WERI-Rb-1 (cell line): Measurements from ENCODE around the gene RFC3.

Experiments used
- DNase-seq: peaks from one replicate; pipeline ENCODE4 v3.0.0-alpha.2; 2020
- H3K27ac ChIP-seq: fragments of 250-450 bp; sonication (Bioruptor Pico); 2 replicates; pipeline ENCODE4 v1.5.1; 2020; ENCODE audit warnings: mild to moderate bottlenecking, moderate library complexity
- H3K27me3 ChIP-seq: fragments of 250-450 bp; sonication (Bioruptor Pico); 2 replicates; pipeline ENCODE4 v1.5.1; 2021; ENCODE audit warnings: mild to moderate bottlenecking, low read depth, moderate library complexity; ENCODE audit not compliant: insufficient read depth, severe bottlenecking
- H3K36me3 ChIP-seq: fragments of 250-450 bp; sonication (Bioruptor Pico); 2 replicates; pipeline ENCODE4 v1.5.1; 2020; ENCODE audit warnings: mild to moderate bottlenecking, moderate library complexity
- H3K4me3 ChIP-seq: 2 replicates; pipeline ENCODE4 v1.5.1; 2011; ENCODE audit warnings: low read depth, mild to moderate bottlenecking, control low read depth, low read length
- H3K9me3 ChIP-seq: fragments of 250-450 bp; sonication (Bioruptor Pico); 2 replicates; pipeline ENCODE4 v1.5.1; 2021; ENCODE audit warnings: mild to moderate bottlenecking, moderate library complexity; ENCODE audit not compliant: severe bottlenecking
- TF ChIP-seq, protein P1 (sequence below): IDR thresholded peaks from 2 replicates; pipeline ENCODE4 v1.5.1; 2011; ENCODE audit warnings: low read depth, mild to moderate bottlenecking, control low read depth, inconsistent platforms, low read length

Gene RFC3

DNA sequence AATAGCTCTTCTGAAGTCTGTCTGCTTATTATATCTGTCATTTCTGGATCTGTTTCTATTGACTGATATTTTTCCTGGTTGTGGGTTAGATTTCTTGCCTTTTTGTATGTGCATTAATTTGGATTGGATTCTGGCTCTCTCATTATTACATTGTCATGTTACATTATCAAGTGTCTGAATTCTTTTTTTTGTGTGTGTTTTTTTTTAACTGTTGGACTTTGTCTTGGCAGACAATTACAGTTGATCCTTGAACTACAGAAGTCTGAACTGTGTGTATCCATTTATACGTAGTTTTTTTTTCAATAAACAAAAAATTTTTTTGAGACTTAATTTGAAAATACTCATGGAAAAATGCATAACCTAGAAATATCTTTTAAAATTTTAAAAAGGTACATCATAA, 22.5 kb downstream of the RFC3 start:
- no peak overlapping the region for H3K27ac ChIP-seq

DNA sequence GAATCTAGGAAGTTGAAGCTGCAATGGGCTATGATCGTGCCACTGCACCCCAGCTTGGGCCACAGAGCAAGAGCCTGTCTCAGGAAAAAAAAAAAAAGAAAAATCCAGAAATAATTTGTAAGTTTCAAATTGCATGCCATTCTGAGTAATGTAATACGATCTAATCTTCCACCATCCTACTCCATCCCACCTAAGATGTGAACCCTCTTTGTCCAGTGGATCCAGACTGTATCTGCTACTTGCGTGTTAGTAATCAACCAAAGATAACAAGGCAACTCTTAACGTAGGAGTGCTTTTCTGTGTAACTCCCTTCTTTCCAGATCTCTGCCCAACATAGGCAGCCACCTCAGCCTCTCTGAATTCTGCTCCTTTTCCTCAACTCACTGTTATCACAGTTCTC, 24.3 kb downstream of the RFC3 start:
- TF ChIP-seq, protein P1, sequence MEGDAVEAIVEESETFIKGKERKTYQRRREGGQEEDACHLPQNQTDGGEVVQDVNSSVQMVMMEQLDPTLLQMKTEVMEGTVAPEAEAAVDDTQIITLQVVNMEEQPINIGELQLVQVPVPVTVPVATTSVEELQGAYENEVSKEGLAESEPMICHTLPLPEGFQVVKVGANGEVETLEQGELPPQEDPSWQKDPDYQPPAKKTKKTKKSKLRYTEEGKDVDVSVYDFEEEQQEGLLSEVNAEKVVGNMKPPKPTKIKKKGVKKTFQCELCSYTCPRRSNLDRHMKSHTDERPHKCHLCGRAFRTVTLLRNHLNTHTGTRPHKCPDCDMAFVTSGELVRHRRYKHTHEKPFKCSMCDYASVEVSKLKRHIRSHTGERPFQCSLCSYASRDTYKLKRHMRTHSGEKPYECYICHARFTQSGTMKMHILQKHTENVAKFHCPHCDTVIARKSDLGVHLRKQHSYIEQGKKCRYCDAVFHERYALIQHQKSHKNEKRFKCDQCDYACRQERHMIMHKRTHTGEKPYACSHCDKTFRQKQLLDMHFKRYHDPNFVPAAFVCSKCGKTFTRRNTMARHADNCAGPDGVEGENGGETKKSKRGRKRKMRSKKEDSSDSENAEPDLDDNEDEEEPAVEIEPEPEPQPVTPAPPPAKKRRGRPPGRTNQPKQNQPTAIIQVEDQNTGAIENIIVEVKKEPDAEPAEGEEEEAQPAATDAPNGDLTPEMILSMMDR, result no peak
- Histone ChIP-seq H3K36me3 (peaks cover 12% of the 10 kb centered on the region), H3K27me3 (no peaks in the 10 kb centered on the region), H3K4me3 (no peak overlapping the region), H3K27ac (no peak overlapping the region), H3K9me3 (no peaks in the 10 kb centered on the region)
- DNase-seq, result no peak

More for the DNA sequence above, 22.5 kb downstream of the RFC3 start:
- Histone ChIP-seq H3K4me3 (no peak overlapping the region), H3K36me3 (peaks cover 18% of the 10 kb centered on the region), H3K9me3 (no peaks in the 10 kb centered on the region), H3K27me3 (no peaks in the 10 kb centered on the region)
- TF ChIP-seq, protein P1, result no peak
- DNase-seq, result no peak

DNA sequence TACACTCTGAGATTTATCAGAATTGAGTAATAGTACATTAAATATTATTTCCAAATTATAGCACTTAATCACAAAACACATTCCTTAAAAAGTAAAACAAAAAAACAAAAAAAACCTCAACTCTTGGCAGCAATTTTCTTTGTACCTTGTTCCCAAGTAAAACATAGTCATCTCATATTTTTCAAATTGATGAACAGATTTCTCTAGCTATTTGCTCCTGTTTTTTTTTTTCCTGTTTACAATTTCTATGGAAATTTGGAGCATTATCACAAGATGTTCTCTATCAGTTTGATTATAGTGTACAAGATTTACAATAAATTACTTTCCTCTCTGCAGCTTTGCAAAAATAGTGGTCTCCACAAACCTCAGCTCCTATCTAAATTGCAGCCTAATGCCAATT, 25.0 kb downstream of the RFC3 start:
- TF ChIP-seq, protein P1, result no peak
- Histone ChIP-seq H3K27ac (no peak overlapping the region), H3K27me3 (no peaks in the 10 kb centered on the region), H3K4me3 (no peak overlapping the region), H3K36me3 (peaks cover 16% of the 10 kb centered on the region), H3K9me3 (no peaks in the 10 kb centered on the region)
- no peak for DNase-seq

DNA sequence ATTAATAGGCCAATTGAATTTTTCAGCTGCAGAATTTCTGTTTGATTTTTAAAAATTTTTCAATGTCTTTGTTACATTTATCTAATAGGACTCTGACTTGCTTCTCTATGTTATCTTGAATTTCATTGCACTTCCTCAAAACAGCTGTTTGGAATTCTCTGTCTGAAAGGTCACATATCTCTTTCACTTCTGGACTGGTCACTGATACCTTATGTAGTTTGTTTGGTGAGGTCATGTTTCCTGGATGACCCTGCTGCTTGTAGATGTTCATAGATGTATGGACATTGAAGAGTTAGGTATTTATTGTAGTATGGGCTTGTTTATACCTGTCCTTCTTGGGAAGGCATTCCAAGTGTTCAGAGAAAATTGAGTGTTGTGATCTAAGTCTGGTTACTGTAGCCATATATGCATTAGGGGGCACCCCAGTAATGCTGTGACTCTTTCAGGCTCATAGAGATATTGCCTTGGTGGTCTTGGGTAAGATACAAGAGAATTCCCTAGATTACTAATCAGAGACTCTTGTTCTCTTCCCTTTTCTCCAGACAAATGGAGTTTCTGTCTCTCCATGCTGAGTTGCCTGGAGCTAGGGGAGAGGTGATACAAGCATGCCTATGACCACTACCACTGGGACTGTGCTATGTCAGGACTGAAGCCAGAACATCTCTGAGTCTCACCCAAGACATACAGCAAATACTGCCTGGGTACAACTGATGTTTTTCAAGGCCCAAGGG, 27.8 kb downstream of the RFC3 start:
- Histone ChIP-seq H3K36me3 (peaks cover 19% of the 10 kb centered on the region), H3K27me3 (no peaks in the 10 kb centered on the region), H3K27ac (no peak overlapping the region), H3K9me3 (no peaks in the 10 kb centered on the region), H3K4me3 (no peak overlapping the region)
- TF ChIP-seq, protein P1, result no peak
- no peak for DNase-seq

DNA sequence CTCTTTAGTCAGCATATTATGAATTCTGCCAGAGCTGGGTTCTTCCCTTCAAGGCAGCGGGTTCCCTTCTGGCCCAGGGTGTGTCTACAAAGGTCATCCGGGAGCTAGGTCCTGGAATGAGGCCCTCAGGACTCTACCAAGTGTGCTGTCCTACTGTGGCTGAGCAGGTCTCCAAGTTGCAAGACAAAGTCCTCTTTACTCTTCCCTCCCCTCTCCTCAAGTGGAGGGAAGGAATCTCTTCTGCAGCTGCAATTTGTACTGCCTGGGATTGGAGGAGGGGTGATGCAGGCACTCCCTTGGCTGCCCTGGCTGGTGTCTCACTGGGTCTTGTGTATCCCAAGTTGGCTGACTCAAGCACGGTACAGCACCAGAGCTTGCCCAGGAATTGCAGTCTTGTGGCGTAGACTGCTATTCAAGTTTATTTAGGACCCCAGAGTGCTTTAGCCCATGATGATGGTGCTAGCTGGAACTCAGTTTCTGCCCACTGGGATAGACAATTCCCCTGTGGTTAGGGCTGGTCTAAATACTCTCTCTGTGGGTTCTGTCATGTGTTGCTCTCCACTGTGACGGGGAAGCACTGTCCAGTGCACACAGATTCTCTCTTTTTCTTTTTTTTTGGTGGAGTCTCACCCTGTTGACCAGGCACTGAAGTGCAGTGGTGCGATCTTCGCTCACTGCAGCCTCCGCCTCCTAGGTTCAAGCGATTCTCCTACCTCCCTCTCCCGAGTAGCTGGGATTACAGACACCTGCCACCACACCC, 28.5 kb downstream of the RFC3 start:
- H3K27me3 ChIP-seq, result no peaks in the 10 kb centered on the region
- TF ChIP-seq, protein P1, result no peak
- H3K27ac ChIP-seq, result no peak overlapping the region
- no peaks in the 10 kb centered on the region for H3K9me3 ChIP-seq
- H3K36me3 ChIP-seq, result peaks cover 19% of the 10 kb centered on the region
- H3K4me3 ChIP-seq, result no peak overlapping the region
- no peak for DNase-seq
